ENCODE measurements around the gene CUL9. TPM values are rescaled to one million over a fixed set of nuclear protein-coding genes. Genes with fewer than 3 reads are reported as not detected.

The CUL9 gene
- total RNA-seq, 4 donors from 2014 or later: 55.5 to 114 (median 85.5) TPM

GRCh38 chr6:43229803-43230620 lies 48.0 kb downstream of the CUL9 start:
- peak in 1 of 3 donors; percentile 18 for DNase-seq
- Histone ChIP-seq H3K4me3 (peak overlapping the region in 3 of 4 donors; percentile 68 to 98 (median 92)), H3K36me3 (peaks cover 0 to 7% (median 0%) of the 10 kb centered on the region in 3 donors), H3K9me3 (no peaks in the 10 kb centered on the region), H3K27me3 (no peaks in the 10 kb centered on the region), H3K27ac (peak overlapping the region in 2 of 4 donors; percentile 62 to 86), H3K4me1 (peaks cover 0 to 15% (median 3%) of the 10 kb centered on the region in 4 donors)
- TF ChIP-seq CTCF (IDR thresholded peaks at IDR 0.05): no peak
- TF ChIP-seq POLR2A (IDR thresholded peaks at IDR 0.05): no peak

- peaks cover 0 to 3% (median 0%) of the 10 kb centered on the region in 3 donors for H3K36me3 ChIP-seq
- DNase-seq: no peak
- H3K27me3 ChIP-seq: no peaks in the 10 kb centered on the region
- TF ChIP-seq POLR2A (IDR thresholded peaks at IDR 0.05) (no peak), CTCF (IDR thresholded peaks at IDR 0.05) (no peak)
- H3K4me1 ChIP-seq: peaks cover 0 to 9% (median 3%) of the 10 kb centered on the region in 4 donors
- no peaks in the 10 kb centered on the region for H3K9me3 ChIP-seq
- no peak overlapping the region for H3K4me3 ChIP-seq
- no peak overlapping the region for H3K27ac ChIP-seq
Measured at GRCh38 chr6:43231053-43231452, 49.1 kb downstream of the CUL9 start.

GRCh38 chr6:43231735-43232450 lies 49.9 kb downstream of the CUL9 start:
- peaks cover 0 to 9% (median 3%) of the 10 kb centered on the region in 4 donors for H3K4me1 ChIP-seq
- H3K4me3 ChIP-seq: no peak overlapping the region
- DNase-seq: no peak
- H3K9me3 ChIP-seq: no peaks in the 10 kb centered on the region
- H3K36me3 ChIP-seq: no peaks in the 10 kb centered on the region
- H3K27me3 ChIP-seq: no peaks in the 10 kb centered on the region
- no peak overlapping the region for H3K27ac ChIP-seq
- TF ChIP-seq POLR2A (IDR thresholded peaks at IDR 0.05) (no peak), CTCF (IDR thresholded peaks at IDR 0.05) (no peak)

GRCh38 chr6:43235841-43236240 lies 53.8 kb downstream of the CUL9 start:
- TF ChIP-seq POLR2A (IDR thresholded peaks at IDR 0.05) (no peak), CTCF (IDR thresholded peaks at IDR 0.05) (no peak)
- Histone ChIP-seq H3K4me3 (no peak overlapping the region), H3K27ac (no peak overlapping the region), H3K36me3 (no peaks in the 10 kb centered on the region), H3K9me3 (no peaks in the 10 kb centered on the region), H3K4me1 (no peaks in the 10 kb centered on the region), H3K27me3 (no peaks in the 10 kb centered on the region)
- no peak for DNase-seq

GRCh38 chr6:43239054-43239453 lies 57.1 kb downstream of the CUL9 start:
- no peaks in the 10 kb centered on the region for H3K9me3 ChIP-seq
- no peaks in the 10 kb centered on the region for H3K4me1 ChIP-seq
- TF ChIP-seq POLR2A (IDR thresholded peaks at IDR 0.05): no peak
- no peak for TF ChIP-seq CTCF (IDR thresholded peaks at IDR 0.05)
- H3K36me3 ChIP-seq: no peaks in the 10 kb centered on the region
- no peak for DNase-seq
- peaks cover 0 to 14% of the 10 kb centered on the region in 2 donors for H3K27me3 ChIP-seq
- no peak overlapping the region for H3K27ac ChIP-seq
- no peak overlapping the region for H3K4me3 ChIP-seq

Data from Peyer's patch (tissue), 4 donors.